Stimulated activated CD8-positive, alpha-beta memory T cell treated with anti-CD3 and anti-CD28 coated beads, Interleukin-2, amount 100 ng/mL, for 48 hours (primary cell): ENCODE measurements around the gene NRN1L.

Experiments used
- DNase-seq, 2 donors: peaks; one replicate each; pipeline ENCODE4 v3.0.0-alpha.2; 2020; ENCODE audit warnings: low read depth in 2 of 2

Gene NRN1L

GRCh38 chr16:67917140-67917851 lies 32.6 kb downstream of the NRN1L start:
- no peak for DNase-seq

DNA sequence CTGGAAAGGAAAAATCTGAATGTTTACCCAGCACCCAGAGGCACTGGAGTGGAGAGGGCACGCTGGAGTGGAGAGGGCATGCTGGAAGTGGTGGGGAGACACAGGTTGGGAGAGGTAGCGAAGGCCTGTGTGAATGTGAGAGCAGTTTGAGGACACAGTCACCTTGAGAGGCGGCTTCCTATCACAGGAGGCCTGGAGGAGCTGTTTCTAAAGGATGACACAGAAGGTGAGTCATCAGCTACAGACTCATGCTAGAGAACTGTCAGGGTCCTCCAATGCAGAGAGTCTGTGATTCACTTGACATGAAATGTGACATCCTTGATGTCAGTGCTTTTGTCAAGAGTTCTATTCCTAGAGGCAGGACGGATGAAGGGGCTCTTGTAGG lies 33.2 kb downstream of the NRN1L start:
- DNase-seq: peak in 1 of 2 donors; percentile 24

DNA sequence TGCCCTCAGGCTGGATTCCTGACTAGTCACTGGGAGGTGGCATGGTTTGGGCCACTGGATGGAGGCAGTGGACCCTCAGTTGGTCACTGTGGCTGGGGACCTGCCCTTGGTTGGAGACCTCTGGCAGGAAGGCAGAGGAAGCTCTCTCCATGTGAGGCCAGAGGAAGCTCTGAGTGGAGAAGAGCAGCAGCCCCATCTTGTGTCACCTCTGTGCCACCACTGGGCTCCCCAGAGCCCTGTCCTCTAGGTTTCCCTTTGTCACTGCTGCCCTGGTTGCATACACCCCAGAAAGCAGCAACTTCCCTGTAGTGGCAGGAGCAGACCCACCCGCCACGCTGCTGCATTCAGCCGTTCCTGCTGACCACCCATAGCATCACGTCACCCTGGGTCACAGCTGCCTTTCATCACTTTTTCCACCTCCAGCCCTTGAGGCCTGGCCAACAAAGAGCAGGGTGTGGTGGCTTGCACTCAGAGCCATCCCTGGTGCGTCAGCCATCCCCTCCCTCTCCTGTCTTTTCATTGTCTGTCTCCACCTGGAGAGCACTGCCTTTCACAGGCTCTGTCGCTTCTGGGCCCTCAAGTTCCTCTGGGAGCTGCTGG lies 35.0 kb downstream of the NRN1L start:
- no peak for DNase-seq

GRCh38 chr16:67922221-67922620 lies 37.5 kb downstream of the NRN1L start:
- DNase-seq: no peak

DNA sequence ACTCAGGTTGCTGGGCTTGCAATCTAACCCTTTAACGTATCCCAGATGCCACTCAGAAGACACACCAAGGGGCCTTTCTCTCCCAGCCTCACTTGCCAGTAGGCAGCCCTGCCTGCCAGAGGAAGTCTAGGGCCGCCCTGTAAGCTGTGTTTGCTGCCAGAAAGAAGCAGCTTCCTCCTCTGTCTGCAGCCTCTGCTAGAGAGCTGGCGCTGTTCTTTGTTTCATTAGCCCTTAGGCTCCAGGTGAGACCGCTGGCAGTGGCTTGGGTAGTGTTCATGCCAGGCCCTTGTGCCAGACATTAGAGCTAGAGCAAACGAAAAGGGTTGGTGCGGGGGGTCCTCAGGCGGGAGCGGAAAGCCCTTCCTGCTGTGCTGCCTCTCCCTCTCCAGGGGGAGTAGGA lies 38.1 kb downstream of the NRN1L start:
- DNase-seq: no peak

GRCh38 chr16:67923414-67924116 lies 38.9 kb downstream of the NRN1L start:
- no peak for DNase-seq

DNA sequence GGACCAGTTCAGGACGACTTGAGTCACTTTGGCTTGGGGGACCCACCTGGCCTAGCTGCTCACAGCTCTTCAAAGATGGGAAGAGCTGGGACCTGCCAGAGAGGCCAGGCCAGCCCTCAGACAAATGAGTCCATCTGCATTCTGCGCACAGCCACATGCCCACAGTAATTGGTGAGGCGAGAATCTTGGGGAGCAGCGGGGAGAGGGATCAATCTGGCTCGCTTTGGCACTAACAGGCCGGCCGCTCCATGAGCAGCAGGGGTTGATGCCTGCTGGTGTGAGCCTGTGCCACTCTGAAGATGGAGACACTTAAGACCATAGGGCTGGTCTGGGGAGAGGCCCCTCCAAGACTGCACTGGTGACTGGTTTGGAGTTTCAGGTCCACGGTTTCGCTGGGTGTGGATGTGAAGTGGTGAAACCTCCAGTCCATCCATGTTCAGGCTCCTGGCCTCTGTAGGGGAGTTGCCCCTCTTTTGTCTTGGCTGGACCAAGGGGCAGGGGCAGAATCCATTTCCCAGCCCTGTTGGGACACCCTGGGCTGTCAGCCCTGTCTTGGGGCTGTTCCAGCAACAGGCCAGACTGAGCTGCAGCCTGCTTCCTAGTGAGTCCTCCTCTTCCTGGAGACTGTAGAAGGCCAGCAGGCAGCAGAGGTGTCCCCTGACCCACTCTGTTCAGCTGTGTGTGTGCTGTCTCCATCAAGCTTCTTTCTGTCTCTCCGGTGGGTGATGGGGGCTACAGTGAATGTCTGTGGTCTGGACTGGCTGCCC lies 39.6 kb downstream of the NRN1L start:
- no peak for DNase-seq

DNA sequence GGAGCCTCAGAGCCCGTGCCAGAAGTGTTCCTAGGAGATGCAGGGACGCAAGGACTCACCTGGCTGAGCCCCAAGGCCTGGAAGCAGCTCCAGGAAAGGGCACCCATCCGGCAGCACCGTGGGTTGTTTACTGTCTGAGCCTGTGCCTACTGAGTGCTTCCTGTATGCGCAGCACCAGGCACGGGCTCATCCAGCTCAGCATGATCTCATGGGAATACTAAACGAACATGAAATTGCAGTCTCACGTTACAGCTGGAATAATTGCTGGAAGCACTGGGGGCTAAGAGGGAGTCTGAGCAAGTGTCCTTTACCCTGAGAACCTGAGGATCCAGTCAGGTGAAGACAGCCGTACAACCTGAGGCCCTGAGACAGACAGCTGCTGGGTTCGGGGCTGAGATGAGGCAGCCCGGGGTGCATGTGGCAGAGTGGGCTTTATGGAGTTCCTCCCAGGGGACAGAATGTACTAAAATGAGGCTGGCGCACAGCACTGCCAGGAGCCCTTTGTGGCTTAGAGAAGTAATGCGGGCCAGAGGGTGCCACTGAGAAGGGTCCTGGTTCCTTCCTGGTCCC lies 41.6 kb downstream of the NRN1L start:
- no peak for DNase-seq

DNA sequence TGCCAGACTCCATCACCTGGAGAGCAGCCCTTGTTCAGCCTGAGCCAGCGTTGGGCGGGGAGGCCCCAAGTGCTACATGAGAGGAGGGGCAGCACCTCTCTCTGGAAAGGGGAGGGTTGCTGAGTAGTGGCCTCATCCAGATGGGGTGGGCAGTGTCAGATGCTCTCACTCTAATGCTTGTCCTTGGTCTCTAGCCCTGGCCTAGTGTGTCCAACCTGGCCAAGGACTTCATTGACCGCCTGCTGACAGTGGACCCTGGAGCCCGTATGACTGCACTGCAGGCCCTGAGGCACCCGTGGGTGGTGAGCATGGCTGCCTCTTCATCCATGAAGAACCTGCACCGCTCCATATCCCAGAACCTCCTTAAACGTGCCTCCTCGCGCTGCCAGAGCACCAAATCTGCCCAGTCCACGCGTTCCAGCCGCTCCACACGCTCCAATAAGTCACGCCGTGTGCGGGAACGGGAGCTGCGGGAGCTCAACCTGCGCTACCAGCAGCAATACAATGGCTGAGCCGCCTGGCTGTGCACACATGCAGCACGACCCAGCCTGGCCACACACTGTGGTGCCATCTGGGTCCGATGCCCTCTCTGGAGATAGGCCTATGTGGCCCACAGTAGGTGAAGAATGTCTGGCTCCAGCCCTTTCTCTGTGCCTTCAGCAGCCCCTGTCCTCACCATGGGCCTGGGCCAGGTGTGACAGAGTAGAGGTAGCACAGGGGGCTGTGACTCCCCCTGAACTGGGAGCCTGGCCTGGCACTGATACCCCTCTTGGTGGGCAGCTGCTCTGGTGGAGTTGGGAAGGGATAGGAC lies 42.7 kb downstream of the NRN1L start:
- DNase-seq: no peak

DNA sequence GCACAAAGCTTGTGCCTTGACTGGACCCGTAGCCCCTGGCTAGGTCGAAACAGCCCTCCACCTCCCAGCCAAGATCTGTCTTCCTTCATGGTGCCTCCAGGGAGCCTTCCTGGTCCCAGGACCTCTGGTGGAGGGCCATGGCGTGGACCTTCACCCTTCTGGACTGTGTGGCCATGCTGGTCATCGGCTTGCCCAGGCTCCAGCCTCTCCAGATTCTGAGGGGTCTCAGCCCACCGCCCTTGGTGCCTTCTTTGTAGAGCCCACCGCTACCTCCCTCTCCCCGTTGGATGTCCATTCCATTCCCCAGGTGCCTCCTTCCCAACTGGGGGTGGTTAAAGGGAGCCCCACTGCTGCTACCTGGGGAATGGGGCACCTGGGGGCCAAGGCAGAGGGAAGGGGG lies 43.5 kb downstream of the NRN1L start:
- no peak for DNase-seq

DNA sequence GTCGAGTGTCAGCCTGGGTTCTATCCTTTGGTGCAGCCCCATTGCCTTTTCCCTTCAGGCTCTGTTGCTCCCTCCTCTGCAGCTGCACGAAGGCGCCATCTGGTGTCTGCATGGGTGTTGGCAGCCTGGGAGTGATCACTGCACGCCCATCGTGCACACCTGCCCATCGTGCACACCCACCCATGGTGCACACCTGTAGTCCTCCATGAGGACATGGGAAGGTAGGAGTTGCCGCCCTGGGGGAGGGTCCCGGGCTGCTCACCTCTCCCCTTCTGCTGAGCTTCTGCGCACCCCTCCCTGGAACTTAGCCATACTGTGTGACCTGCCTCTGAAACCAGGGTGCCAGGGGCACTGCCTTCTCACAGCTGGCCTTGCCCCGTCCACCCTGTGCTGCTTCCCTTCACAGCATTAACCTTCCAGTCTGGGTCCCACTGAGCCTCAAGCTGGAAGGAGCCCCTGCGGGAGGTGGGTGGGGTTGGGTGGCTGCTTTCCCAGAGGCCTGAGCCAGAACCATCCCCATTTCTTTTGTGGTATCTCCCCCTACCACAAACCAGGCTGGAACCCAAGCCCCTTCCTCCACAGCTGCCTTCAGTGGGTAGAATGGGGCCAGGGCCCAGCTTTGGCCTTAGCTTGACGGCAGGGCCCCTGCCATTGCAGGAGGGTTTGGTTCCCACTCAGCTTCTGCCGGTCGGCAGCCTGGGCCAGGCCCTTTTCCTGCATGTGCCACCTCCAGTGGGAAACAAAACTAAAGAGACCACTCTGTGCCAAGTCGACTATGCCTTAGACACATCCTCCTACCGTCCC lies 44.1 kb downstream of the NRN1L start:
- DNase-seq: peak; percentile 64 to 66

DNA sequence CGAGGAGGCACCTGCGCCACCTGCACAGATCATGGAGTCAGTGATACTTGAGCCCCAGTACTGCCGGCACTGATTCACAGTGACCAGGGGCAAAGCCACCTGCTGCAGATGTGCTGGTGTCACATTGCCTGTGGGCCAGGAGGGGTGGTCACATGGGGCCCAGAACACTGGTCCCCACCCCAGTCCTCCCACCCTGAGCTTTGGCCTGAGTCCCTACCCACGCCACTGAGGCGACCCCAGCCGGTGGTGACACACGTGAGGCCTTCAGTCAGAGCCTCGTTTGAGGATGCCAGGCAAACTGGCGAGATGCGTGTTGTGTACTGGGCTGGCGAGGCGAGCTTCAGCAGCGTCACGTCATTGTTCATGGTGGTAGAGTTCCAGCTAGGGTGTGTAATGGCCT lies 45.5 kb downstream of the NRN1L start:
- no peak for DNase-seq

- DNase-seq: no peak
These were observed 46.1 kb downstream of the NRN1L start for GRCh38 chr16:67930678-67931211.

DNA sequence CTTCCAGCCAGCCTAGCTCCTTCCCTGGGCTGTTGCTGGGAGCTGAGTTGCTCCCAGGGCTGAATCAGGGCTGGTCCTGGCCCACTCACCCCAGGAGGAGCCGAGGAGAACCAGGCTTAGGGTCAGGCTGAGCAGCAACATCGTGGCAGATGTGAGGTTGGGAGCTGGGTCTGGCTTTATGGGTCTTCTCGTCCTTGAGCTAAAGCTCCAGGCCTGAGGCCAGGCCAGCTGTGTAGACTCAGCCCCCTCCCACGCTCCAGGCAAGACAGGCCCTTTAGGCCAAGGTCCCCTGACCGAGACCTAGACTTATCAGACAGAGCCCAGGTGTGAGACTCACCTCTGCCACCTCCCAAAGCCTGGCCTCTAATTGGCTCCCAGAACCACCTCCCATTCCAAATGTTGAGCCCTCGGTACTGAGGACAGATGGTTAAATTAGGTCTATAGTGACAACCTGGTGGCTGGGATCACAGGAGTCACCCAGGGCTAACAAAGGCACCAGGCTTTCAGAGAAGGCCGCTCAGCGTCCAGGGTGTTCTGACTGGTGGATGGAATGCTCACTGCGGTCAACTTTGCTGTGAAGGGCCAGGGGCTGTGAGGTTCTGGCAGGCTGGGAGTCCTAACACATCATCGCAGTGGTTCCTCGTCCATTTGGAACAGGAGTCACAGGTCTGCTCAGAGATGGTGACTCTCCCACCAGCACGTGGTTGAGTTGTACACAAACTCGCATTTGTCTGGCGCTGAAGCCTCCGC lies 47.2 kb downstream of the NRN1L start, which contains the start of gene CTRL:
Gene CTRL, minus strand, starts transcription at position 151 of the 750 bp plus-strand sequence. Its CDS starts 10 bp downstream, at position 141.
- DNase-seq: no peak

- no peak for DNase-seq
These were observed 47.8 kb downstream of the NRN1L start for GRCh38 chr16:67932462-67932840.

DNA sequence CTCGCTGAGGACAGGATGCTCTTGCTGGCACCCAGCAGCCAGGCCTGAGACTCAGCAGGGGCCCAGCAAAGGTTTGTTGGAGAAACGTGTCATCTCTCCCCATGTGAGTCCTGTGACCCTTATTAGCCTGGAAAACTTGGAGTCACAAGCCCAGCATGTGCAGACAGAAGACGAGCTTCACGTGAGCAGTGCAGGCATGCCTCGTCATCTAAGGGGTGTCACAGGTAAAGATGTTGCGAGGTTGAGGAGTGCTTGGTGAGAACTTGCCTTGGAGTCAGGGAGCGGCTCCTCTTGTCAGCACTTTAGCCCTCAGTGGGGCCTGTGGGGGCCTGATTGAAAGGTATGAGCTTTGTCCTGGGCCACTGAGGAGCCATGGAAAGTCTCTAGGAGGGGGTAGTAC lies 49.1 kb downstream of the NRN1L start:
- no peak for DNase-seq

DNA sequence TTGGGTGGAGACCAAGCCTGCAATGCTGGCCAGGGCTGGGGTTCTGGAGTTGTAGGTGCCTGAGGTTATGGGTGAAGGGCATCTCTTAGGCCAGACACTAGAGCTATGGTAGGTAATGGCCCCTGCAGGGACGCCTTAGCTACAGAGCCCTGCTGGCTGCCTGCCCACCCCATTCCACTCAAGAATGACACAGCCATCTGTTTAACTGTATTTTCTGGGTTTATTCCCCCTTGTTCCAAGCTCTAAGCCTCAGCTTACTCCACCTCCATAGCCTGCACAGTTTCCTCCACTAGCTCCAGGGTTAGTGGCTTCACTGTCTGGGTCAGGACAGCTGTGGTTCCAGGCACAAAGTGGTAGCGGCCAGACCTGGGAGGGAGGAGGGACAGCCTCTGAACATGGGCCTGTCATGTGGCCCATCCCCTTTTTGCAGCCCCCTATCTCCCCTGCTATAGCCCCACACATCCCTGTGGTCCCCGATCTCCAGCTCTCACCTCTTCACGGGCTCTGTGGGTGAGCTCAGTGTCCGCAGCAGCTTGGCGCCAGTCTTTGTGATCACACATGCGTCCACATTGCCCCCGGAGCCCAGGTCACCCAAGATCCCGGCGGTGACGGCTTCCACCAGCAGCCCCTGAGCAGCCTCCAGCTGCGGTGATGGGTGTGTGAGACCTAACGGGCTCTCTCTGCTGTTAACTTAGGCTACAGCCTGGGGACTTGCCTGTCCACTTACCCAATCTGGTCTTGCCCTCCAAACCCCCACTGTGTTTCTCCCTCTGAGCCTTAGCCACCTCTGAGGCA lies 49.8 kb downstream of the NRN1L start:
- DNase-seq: no peak

- no peak for DNase-seq
These were observed 50.4 kb downstream of the NRN1L start for GRCh38 chr16:67935101-67935401.
